HepG2 (cell line): ENCODE results near the gene DRAP1. TPM values are rescaled to one million over a fixed set of nuclear protein-coding genes. Genes with fewer than 3 reads are reported as not detected.
A peak's percentile ranks its signal among the peaks of the same experiment; 100 is the strongest.
"Not testable (repeated sequence)": the region's sequence is repeated elsewhere in the genome, so short reads cannot be mapped to it uniquely, and the experiment has no call there.

Experiments used
- ATAC-seq: fragments of 200-7000 bp; cut with Tn5 transposase; 3 replicates; pipeline ENCODE4 v1.9.1; 2020; ENCODE audit warnings: mild to moderate bottlenecking, moderate library complexity
- BruUV-seq: library from RNA; stranded (reverse); fragments of 400-500 nt; replicated peaks from 2 replicates; lab custom pipeline; 2021; lab: Mats Ljungman, UMichigan
- CTCF ChIA-PET: fragments of 300-600 bp; formaldehyde crosslinking; extraction: SDS; loops from one replicate; lab custom pipeline; 2021; ENCODE audit warnings: low total read pairs, inconsistent platforms, low intra/inter-chr PET ratio; lab: Yijun Ruan, JAX
- POLR2A ChIA-PET: fragments of 350-600 bp; sonication (Branson Sonifier 250); formaldehyde crosslinking; loops from one replicate; lab custom pipeline; 2020; ENCODE audit warnings: antibody characterized with exemption, inconsistent platforms; lab: Yijun Ruan, JAX
- DNase-seq: peaks from one replicate; pipeline ENCODE4 v3.0.0-alpha.2; 2015; ENCODE audit warnings: low spot score
- FAIRE-seq: peaks from 3 replicates; lab custom pipeline; 2011; peaks lifted over from hg19 to GRCh38; lab: Jason Lieb, UNC
- H2AFZ ChIP-seq: one replicate; pipeline ENCODE4 v1.6.1; 2011; ENCODE audit warnings: low read length, inconsistent platforms
- H3K27ac ChIP-seq: fragments of 300-600 bp; 3 replicates; pipeline ENCODE4 v1.8.0; 2011; ENCODE audit warnings: mixed run types, mild to moderate bottlenecking, mixed read lengths, low read length, inconsistent platforms; ENCODE audit not compliant: insufficient read depth; ENCODE audit errors: extremely low read length
- H3K27me3 ChIP-seq, 2 experiments: fragments of 200-600 bp in 1 of 2; 2 replicates in 1 of 2; 3 replicates in 1 of 2; pipeline versions ENCODE4 v1.6.0 to v1.8.0; 2011; ENCODE audit warnings: low read length in 2 of 2, mild to moderate bottlenecking in 2 of 2, moderate library complexity in 2 of 2, inconsistent platforms in 1 of 2; ENCODE audit not compliant: insufficient read depth in 2 of 2, control insufficient read depth in 1 of 2
- H3K36me3 ChIP-seq, 2 experiments: fragments of 200-600 bp in 1 of 2; replicated peaks in 1 of 2; 2 replicates in 1 of 2; 3 replicates in 1 of 2; pipeline versions ENCODE4 v1.5.1 to v1.8.0; 2011; ENCODE audit warnings: low read length in 2 of 2, inconsistent platforms in 1 of 2; ENCODE audit not compliant: insufficient read depth in 2 of 2, control insufficient read depth in 1 of 2
- H3K4me1 ChIP-seq: 2 replicates; pipeline ENCODE4 v1.5.1; 2012; ENCODE audit warnings: low read length, inconsistent platforms; ENCODE audit not compliant: insufficient read depth
- H3K4me2 ChIP-seq: 2 replicates; pipeline ENCODE4 v1.6.0; 2011; ENCODE audit warnings: low read depth, low read length, inconsistent platforms
- H3K4me3 ChIP-seq, 3 experiments: fragments of 200-600 bp in 1 of 3; sonication (generic), shearing (Covaris generic) in 1 of 3; replicated peaks in 1 of 3; 2 replicates each; pipeline ENCODE4 v1.5.1; 2011 to 2016; ENCODE audit warnings: low read length in 3 of 3, inconsistent platforms in 2 of 3, low read depth in 2 of 3, mild to moderate bottlenecking in 2 of 3, control low read depth in 1 of 3, mixed read lengths in 1 of 3; ENCODE audit not compliant: insufficient read depth in 1 of 3
- H3K79me2 ChIP-seq: one replicate; pipeline ENCODE4 v1.6.1; 2011; ENCODE audit warnings: low read length, inconsistent platforms; ENCODE audit not compliant: insufficient read depth
- H3K9ac ChIP-seq: 2 replicates; pipeline ENCODE4 v1.6.0; 2011; ENCODE audit warnings: mild to moderate bottlenecking, low read depth, low read length, inconsistent platforms; ENCODE audit not compliant: insufficient read depth
- H3K9me3 ChIP-seq: 2 replicates; pipeline ENCODE4 v1.5.1; 2012; ENCODE audit warnings: mild to moderate bottlenecking, low read length
- H4K20me1 ChIP-seq: 2 replicates; pipeline ENCODE4 v1.6.0; 2011; ENCODE audit warnings: inconsistent platforms, mild to moderate bottlenecking, low read length, moderate library complexity; ENCODE audit not compliant: insufficient read depth
- CBX1 ChIP-seq: IDR thresholded peaks from one replicate; pipeline ENCODE4 v1.6.1; 2016; ENCODE audit warnings: antibody characterized with exemption, low read depth
- MED1 ChIP-seq: sonication (generic); formaldehyde crosslinking; IDR thresholded peaks from 2 replicates; pipeline ENCODE4 v1.4.0; 2020; ENCODE audit warnings: missing genetic modification reagents
- MED8 ChIP-seq: sonication (generic); formaldehyde crosslinking; IDR thresholded peaks from 2 replicates; pipeline ENCODE4 v1.8.1; 2023; ENCODE audit warnings: mild to moderate bottlenecking, missing genetic modification reagents; ENCODE audit not compliant: insufficient replicate concordance
- NR2C2 ChIP-seq: sonication (generic); formaldehyde crosslinking; IDR thresholded peaks from 2 replicates; pipeline ENCODE4 v1.4.0; 2020; ENCODE audit warnings: missing genetic modification reagents, mild to moderate bottlenecking, moderate library complexity, borderline replicate concordance
- NR2F6 ChIP-seq, 2 experiments: IDR thresholded peaks; 2 replicates each; pipeline ENCODE4 v1.6.1; 2016; ENCODE audit warnings: antibody characterized with exemption in 1 of 2, mild to moderate bottlenecking in 1 of 2
- RFXAP ChIP-seq: sonication (generic); formaldehyde crosslinking; IDR thresholded peaks from 2 replicates; pipeline ENCODE4 v1.4.0; 2020; ENCODE audit warnings: missing genetic modification reagents, borderline replicate concordance
- SOX13 ChIP-seq, 3 experiments: fragments of 450-650 bp in 1 of 3; sonication (generic) in 1 of 3; formaldehyde crosslinking in 1 of 3; IDR thresholded peaks in 2 of 3; conservative IDR thresholded peaks in 1 of 3; 2 replicates each; pipeline versions ENCODE4 v1.5.0 to v1.6.1; 2016 to 2020; ENCODE audit warnings: antibody characterized with exemption in 1 of 3, mild to moderate bottlenecking in 1 of 3, missing compliant biosample characterization in 1 of 3, missing genetic modification reagents in 1 of 3, moderate library complexity in 1 of 3
- ZC3H13 ChIP-seq: sonication (generic); formaldehyde crosslinking; IDR thresholded peaks from 2 replicates; pipeline ENCODE4 v1.8.1; 2023; ENCODE audit warnings: mild to moderate bottlenecking, missing genetic modification reagents, moderate library complexity
- ZIK1 ChIP-seq: sonication (generic); formaldehyde crosslinking; IDR thresholded peaks from 2 replicates; pipeline ENCODE4 v1.5.0; 2020; ENCODE audit warnings: mild to moderate bottlenecking, low read depth, missing genetic modification reagents, borderline replicate concordance
- ZMYM2 ChIP-seq: sonication (generic); formaldehyde crosslinking; IDR thresholded peaks from 2 replicates; pipeline ENCODE4 v1.8.0; 2022; ENCODE audit warnings: mild to moderate bottlenecking, missing genetic modification reagents
- ZNF264 ChIP-seq: sonication (generic); formaldehyde crosslinking; IDR thresholded peaks from 2 replicates; pipeline ENCODE4 v1.4.0; 2020; ENCODE audit warnings: missing genetic modification reagents
- whole genome bisulfite sequencing: methylation state at CpG from one replicate; pipeline ENCODE4 v1.1.6; 2017; ENCODE audit warnings: low lambda C conversion rate; 5-methylcytosine and 5-hydroxymethylcytosine counted together
- in situ Hi-C: cut with HindIII; loops from 2 replicates; pipeline ENCODE4 v1.10.0; 2017; ENCODE audit warnings: low pct_unique_long_range_greater_than_20kb; ENCODE audit not compliant: extremely low pct_ligation_motif_present
- intact Hi-C: fragments of 100-400 bp; cut with micrococcal nuclease; formaldehyde crosslinking; loops from one replicate; pipeline ENCODE4 v1.10.0; 2022; ENCODE audit not compliant: unreplicated experiment
- polyA plus RNA-seq, 8 experiments: library from polyadenylated mRNA; depleted of rRNA in 3 of 8; stranded (reverse) in 7 of 8; unstranded in 1 of 8; fragments of >200 nt; fragmentation: Illumina TruSeq in 4 of 8; extraction: Trizol in 4 of 8; gene quantifications; 2 replicates each; pipeline versions ENCODE4 v1.2.1 to v1.2.3, GENCODE V29; 2011 to 2016; ENCODE audit warnings: low read depth in 4 of 8, missing spikeins in 1 of 8, mixed read lengths in 1 of 8; ENCODE audit not compliant: insufficient read depth in 1 of 8
- total RNA-seq, 5 experiments: library from RNA; depleted of rRNA; stranded (reverse); fragments of >200 nt; fragmentation: Illumina TruSeq; extraction: Trizol; gene quantifications; 2 replicates each; pipeline ENCODE4 v1.2.3, GENCODE V29; 2016; ENCODE audit warnings: low read depth in 1 of 5
- TF ChIP-seq, protein P1 (sequence below): sonication (generic); formaldehyde crosslinking; conservative IDR thresholded peaks from 2 replicates; pipeline ENCODE4 v1.4.0; 2020; ENCODE audit warnings: mild to moderate bottlenecking, missing genetic modification reagents, moderate library complexity
- TF ChIP-seq, protein P2 (sequence below): sonication (generic); formaldehyde crosslinking; IDR thresholded peaks from 2 replicates; pipeline ENCODE4 v1.9.0; 2022; ENCODE audit warnings: low read depth, missing genetic modification reagents

The DRAP1 gene
- total and polyA plus RNA-seq, 2 of the 13 experiments (the other 11 are each of a cell fraction or from before 2014, with no cell fraction given), result 46.8 to 52.3 TPM

DNA sequence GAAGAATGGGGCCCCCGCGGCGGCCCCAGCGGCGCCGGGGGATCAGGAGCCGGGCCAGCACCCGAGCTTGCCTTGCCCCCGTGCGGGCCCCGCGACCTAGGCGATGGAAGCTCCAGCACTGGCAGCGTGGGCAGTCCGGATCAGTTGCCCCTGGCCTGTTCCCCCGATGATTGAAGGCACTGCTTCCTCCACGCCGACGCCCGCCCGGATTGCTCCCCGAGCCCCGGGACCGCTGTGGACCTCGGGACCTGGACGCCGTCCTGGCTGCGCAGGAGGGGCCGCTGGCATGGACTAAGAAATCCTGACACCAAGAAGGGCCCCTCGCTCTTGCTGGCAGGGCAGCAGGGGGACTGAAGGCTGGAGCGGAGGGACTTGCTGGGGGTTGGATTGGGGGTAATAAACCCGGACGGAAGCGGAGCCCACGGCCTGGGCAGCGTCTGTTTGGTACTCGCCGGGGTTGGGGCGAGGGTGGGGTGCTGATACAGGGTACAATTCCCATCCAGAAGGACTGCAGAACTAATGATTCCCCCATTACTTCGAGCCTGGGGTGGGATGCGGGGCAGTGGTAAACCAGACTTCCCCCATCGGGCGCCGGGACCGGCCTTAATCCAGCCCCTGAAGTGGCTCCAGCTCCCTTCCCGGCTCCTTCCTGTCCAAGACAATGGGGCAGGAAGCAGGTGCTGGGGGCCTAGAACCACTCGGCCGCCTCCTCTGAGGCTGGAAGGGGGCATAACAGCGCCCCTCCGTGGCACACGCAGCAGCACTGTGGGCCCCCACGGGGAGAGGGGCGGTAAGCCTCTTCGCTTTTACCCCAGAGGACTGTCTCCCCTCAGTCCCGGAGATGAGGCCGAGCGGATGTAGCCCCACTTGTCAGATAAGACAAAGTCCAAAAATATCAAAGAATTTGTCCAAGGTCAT lies 27.7 kb upstream of the DRAP1 start (continued):
- TF ChIP-seq, protein P1, sequence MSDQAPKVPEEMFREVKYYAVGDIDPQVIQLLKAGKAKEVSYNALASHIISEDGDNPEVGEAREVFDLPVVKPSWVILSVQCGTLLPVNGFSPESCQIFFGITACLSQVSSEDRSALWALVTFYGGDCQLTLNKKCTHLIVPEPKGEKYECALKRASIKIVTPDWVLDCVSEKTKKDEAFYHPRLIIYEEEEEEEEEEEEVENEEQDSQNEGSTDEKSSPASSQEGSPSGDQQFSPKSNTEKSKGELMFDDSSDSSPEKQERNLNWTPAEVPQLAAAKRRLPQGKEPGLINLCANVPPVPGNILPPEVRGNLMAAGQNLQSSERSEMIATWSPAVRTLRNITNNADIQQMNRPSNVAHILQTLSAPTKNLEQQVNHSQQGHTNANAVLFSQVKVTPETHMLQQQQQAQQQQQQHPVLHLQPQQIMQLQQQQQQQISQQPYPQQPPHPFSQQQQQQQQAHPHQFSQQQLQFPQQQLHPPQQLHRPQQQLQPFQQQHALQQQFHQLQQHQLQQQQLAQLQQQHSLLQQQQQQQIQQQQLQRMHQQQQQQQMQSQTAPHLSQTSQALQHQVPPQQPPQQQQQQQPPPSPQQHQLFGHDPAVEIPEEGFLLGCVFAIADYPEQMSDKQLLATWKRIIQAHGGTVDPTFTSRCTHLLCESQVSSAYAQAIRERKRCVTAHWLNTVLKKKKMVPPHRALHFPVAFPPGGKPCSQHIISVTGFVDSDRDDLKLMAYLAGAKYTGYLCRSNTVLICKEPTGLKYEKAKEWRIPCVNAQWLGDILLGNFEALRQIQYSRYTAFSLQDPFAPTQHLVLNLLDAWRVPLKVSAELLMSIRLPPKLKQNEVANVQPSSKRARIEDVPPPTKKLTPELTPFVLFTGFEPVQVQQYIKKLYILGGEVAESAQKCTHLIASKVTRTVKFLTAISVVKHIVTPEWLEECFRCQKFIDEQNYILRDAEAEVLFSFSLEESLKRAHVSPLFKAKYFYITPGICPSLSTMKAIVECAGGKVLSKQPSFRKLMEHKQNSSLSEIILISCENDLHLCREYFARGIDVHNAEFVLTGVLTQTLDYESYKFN (CRISPR knock-in tag), result peak; percentile 85
- no peak; the same call in 1 of the 2 replicates for TF ChIP-seq RFXAP (CRISPR knock-in tag)

DNA sequence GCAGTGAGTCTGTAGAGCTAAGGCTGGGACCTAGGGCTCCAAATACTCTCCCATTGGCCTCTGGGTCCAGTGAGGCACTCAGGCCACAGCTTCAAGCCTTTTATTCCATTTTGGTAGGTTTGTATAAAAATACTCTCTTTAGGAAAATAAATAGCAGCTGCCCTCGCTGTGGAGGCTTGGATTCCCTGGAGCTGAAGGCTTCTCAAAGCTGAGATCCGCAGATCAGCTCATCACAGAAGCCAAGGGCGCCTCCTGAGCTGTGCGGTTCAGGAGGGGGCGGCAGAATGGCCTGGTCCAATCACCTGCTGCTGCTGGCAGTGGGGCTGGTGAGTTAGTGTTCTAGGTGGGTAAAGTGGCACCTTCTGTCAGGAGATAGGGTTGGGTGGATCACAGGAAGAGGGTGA lies 27.1 kb upstream of the DRAP1 start:
- WGBS, result 63% methylated on average over 5 of the region's 5 CpGs
- Histone ChIP-seq H3K4me1 (peaks cover 52% of the 10 kb centered on the region), H3K79me2 (peaks cover 21% of the 10 kb centered on the region), H3K9ac (peak overlapping the region; percentile 90), H3K4me3 (peak overlapping the region in 2 of 3 experiments; percentile 77 to 91; a peak in 3 of 6 replicates), H3K36me3 (peaks cover 6 to 18% of the 10 kb centered on the region in 2 experiments; a peak in 4 of 5 replicates), H3K27ac (peak overlapping the region; percentile 77), H3K4me2 (peak overlapping the region; percentile 99)
- BruUV-seq; H4K20me1 ChIP-seq; ATAC-seq; H2AFZ ChIP-seq; intact Hi-C loops; in situ Hi-C loops; H3K27me3 ChIP-seq; H3K9me3 ChIP-seq; DNase-seq; TF ChIP-seq SOX13 (IDR thresholded peaks at IDR 0.05); NR2F6 (CRISPR knock-in tag; IDR thresholded peaks at IDR 0.05): not testable (repeated sequence)
- FAIRE-seq, result peak; percentile 75
- CTCF ChIA-PET, result interaction anchor here (6.9 kb wide), 1 partner anchor 97 kb away, joined by 63 read pairs; no protein-coding TSS in a partner anchor
- POLR2A ChIA-PET, result interaction anchor here (0.6 to 7.6 kb wide), 12 partner anchors 8 to 420 kb away, joined by 3 to 95 read pairs (median 13); partner anchors contain the start of genes BANF1, C11orf68, EFEMP2 and FOSL1
- 0 out of 4 replicates have a peak, but pooled peaks of 1 of the 2 experiments have one; percentile 2 for TF ChIP-seq SOX13 (CRISPR knock-in tag; conservative IDR thresholded peaks at IDR 0.05 in 1 of 2, IDR thresholded peaks at IDR 0.05 in 1 of 2)
- 0 out of 2 replicates have a peak, but pooled peaks have one; percentile 8 for TF ChIP-seq NR2F6 (IDR thresholded peaks at IDR 0.05)
- TF ChIP-seq MED8 (CRISPR knock-in tag), result peak; percentile 20
- 0 out of 2 replicates have a peak, but pooled peaks have one; percentile 7 for TF ChIP-seq MED1 (CRISPR knock-in tag)
- peak; percentile 0 for TF ChIP-seq CBX1
- peak; percentile 19; the same call in 1 of the 2 replicates for TF ChIP-seq ZC3H13
- TF ChIP-seq ZMYM2 (CRISPR knock-in tag), result 0 out of 2 replicates have a peak, but pooled peaks have one; percentile 7
- peak; percentile 13 for TF ChIP-seq NR2C2 (CRISPR knock-in tag)
- TF ChIP-seq, protein P2, sequence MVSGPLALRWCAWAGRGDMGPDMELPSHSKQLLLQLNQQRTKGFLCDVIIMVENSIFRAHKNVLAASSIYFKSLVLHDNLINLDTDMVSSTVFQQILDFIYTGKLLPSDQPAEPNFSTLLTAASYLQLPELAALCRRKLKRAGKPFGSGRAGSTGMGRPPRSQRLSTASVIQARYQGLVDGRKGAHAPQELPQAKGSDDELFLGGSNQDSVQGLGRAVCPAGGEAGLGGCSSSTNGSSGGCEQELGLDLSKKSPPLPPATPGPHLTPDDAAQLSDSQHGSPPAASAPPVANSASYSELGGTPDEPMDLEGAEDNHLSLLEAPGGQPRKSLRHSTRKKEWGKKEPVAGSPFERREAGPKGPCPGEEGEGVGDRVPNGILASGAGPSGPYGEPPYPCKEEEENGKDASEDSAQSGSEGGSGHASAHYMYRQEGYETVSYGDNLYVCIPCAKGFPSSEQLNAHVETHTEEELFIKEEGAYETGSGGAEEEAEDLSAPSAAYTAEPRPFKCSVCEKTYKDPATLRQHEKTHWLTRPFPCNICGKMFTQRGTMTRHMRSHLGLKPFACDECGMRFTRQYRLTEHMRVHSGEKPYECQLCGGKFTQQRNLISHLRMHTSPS, result peak; percentile 8; the same call in 1 of the 2 replicates
- TF ChIP-seq ZNF264 (CRISPR knock-in tag), result peak; percentile 4; the same call in 1 of the 2 replicates
- 0 out of 2 replicates have a peak, but pooled peaks have one; percentile 6 for TF ChIP-seq ZIK1
